Activated naive CD8-positive, alpha-beta T cell treated with anti-CD3 and anti-CD28 coated beads, Interleukin-2, amount 50 U/mL, for 16 hours (primary cell): ENCODE data around the gene VSIG8.
"Not testable (repeated sequence)": the region's sequence is repeated elsewhere in the genome, so short reads cannot be mapped to it uniquely, and the experiment has no call there.

Source experiments
- DNase-seq: peaks from one replicate; pipeline ENCODE4 v3.0.0-alpha.2; 2020; ENCODE audit warnings: low read depth, low spot score

VSIG8 gene, protein sequence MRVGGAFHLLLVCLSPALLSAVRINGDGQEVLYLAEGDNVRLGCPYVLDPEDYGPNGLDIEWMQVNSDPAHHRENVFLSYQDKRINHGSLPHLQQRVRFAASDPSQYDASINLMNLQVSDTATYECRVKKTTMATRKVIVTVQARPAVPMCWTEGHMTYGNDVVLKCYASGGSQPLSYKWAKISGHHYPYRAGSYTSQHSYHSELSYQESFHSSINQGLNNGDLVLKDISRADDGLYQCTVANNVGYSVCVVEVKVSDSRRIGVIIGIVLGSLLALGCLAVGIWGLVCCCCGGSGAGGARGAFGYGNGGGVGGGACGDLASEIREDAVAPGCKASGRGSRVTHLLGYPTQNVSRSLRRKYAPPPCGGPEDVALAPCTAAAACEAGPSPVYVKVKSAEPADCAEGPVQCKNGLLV

DNA sequence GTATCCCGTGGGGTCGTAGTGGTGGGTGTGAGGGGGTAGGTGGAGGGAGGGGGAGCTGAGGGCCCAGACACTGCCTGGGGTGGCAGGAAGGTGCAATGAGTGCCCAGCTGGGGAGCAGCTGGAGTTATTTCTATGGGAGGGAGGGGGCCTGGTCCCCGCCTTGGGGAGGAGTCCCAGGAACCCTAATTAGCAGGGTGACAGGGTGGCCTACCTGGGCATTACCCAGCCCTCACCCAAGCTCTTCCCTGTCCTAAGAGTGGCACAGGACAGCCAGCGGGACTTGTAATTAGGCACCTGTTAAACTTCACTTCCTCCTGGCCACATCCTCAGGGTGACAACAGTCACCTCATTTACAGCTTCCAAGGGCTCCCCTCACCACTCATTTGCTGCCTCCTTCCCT, at the start of gene VSIG8:
TSS of gene VSIG8 (minus strand) at position 101 of the 400 bp plus-strand sequence. CDS start 136 bp downstream, outside the sequence.
- DNase-seq = no peak

DNA sequence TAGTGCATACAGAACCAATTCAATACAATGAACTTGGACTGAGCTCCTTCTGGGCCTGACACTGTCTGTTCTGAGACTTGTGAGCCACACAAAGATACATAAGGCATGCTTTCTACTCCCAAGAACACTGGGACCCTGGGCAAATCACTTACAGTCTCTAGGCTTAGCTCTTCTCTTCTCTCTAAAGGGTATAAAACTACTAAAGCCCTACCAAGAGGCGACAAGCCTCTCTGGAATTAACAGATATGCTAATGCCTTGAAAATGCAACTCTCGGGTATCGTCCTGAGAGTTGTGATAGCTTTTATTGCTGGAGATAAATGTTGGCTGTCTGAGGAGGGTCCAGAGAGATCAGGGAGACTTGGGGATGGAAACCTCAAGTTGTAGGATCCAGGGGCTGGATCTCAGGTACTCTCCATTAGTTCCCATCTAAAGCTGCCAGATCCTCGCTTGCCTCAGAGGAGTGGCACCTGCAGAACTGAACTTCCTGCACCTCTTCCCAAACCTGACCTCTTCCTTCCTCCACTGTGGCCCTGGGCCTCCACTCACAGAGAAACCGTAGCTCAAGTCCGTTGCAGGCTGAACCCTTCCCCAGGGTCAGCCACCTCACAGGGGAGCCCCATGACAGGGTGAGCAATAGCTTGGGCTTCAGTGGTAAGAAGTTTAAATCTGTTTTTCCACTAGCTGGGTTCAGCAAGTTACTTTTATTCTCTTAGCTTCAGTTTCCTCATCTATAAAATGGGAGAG, 49.0 kb upstream of the VSIG8 start:
- DNase-seq = no peak

- DNase-seq = no peak
These were observed 45.8 kb upstream of the VSIG8 start for GRCh38 chr1:159908031-159908940.

GRCh38 chr1:159906960-159907359, 44.5 kb upstream of the VSIG8 start:
- no peak for DNase-seq

DNA sequence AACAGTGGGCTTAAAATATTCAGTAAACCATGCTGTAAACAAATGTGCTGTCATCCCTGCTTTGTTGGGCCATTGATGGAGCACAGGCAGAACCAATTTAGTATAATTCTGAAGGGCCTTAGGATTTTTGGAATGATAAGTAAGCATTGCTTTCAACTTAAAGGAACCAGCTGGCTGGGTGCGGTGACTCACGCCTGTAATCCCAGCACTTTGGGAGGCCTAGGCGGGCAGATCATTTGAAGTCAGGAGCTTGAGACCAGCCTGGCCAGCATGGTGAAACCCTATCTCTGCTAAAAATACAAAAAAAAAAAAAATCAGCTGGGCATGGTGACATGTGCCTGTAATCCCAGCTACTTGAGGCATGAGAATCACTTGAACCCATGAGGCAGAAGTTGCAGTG, 41.6 kb upstream of the VSIG8 start:
- DNase-seq = not testable (repeated sequence)

DNA sequence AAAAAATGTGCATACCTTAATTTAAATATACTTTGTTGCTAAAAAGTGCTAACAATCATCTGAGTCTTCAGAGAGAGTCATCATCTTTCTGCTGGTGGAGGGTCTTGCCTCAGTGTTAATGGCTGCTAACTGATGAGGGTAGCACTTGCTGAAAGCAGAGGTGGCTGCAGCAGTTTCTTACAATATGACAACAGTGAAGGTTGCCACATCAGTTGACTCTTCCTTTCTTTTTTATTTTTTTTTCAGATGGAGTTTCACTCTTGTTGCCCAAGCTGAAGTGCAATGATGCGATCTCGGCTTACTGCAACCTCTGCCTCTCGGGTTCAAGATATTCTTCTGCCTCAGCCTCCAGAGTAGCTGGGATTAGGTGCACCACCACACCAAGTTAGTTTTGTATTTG, 40.1 kb upstream of the VSIG8 start:
- DNase-seq = no peak

DNA sequence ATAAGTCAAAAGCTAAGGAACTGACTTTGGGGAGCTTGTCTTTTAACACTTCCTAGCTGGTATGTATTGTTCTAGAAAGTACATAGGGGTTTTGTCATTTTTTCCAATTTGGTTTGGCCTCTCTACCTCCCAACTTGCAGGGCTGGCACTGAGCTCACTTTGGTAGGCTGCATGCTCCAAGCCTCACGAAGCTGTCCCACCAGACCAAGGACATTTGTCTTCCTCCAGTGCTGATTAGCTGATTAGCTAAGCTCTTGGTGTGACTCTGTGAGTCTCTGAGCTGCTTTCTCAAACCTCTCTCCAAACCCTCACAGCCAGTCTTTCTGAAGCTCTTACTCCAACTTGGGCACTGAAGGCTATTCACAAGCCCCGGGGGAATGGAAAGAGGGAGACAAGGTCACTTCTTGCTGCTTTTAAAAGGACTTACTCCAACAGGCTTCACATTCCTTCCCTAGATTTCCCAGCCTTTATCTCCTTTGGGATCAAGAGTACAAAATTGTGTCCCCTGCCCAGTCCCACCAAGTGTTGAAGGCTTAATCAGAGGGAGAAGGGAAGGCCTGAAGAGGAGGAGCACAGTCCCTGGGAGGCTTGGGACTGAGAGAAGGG, 38.4 kb upstream of the VSIG8 start:
- no peak for DNase-seq

DNA sequence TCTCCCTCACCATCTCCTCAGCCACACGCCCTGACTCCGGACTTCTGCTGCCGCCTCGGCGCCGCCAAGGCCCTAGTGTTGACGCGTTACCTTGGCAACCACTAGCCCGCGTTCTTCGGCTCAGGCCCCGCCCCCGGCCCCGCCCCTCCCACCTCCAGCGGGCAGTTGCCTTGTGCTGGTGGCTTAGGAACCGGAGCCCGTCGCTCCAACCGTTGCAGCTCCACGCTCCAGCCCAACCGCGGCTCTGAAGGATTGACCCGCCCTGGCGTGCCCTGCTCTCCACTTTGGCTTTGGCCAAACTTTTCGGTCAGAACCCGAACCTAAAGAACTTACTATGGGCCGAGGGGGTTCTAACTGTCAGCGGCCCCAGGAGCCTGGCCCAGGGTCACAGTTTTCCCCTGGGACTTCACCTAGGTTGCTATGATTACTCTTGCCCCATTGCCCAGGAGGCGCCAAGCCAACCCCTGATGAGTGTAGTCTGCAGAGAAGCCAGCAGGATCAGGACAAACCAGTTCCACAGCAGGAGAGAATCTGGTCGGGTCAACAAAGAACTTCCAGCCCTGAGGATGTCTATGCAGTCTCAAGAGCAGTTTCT, 37.7 kb upstream of the VSIG8 start, which contains the start of gene CFAP45:
TSS of gene CFAP45 (minus strand) at position 80 of the 595 bp plus-strand sequence. CDS start at position 13, 67 bp downstream.
- no peak for DNase-seq

GRCh38 chr1:159899634-159900033, 37.2 kb upstream of the VSIG8 start:
- DNase-seq = not testable (repeated sequence)

DNA sequence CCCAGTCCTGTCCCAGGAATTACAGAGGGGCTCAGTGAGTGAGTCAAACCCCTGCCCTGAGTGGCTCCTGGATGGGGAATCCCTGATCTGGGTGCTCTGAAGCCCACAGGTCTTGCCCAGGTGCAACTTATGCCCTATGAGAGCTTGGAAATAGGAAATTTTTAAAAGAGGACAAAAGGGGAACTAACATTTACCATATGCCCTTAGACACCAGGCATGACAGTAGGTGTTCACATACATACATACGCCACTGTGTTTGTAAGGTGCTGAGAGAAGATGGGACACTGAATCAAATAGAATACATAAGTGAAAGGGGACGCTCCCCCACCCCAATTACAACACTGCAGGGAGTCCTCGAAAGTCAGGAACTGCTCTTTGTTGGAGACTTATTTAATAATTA, 36.1 kb upstream of the VSIG8 start:
- DNase-seq = no peak

DNA sequence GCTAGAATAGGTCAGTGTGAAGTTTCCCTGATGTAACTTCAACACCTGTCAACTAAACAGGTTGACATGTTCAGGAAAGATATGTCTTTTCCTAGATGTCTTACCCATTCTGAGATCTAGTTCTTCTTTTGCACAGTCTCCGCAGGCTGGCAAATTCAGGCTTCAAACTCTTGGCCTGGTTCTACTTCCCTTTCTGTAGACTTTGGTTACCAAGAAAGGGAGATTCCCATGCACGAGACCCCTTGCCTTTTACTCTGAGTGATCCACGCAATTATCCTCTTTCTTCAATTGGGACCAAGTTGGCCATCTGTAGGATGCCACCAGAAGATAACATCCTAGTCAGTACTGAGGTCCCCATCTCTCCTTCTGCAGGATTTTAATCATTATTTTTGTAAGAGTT, 35.5 kb upstream of the VSIG8 start:
- no peak for DNase-seq

DNA sequence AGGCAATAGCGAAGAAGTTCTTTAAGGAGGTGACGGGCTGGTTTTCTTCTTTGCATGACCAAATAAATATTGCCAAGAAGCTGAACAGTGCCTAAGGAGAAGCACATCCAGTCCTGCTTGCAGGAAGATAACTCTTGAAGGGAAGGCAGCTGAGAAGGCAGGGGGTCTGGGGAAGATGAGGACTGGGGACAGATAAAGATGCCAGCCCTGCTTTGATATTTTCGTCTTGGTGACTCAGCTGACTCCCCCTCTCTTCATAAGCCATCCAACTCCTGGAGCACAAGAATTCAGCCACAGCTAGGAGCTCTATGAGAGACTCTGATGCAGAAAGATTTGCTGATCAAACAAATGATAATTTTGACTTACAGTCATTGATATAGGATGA, 34.1 kb upstream of the VSIG8 start:
- DNase-seq = no peak

GRCh38 chr1:159895836-159896545, 33.5 kb upstream of the VSIG8 start:
- no peak for DNase-seq

- no peak for DNase-seq
These were observed 32.8 kb upstream of the VSIG8 start for GRCh38 chr1:159895286-159895685.

DNA sequence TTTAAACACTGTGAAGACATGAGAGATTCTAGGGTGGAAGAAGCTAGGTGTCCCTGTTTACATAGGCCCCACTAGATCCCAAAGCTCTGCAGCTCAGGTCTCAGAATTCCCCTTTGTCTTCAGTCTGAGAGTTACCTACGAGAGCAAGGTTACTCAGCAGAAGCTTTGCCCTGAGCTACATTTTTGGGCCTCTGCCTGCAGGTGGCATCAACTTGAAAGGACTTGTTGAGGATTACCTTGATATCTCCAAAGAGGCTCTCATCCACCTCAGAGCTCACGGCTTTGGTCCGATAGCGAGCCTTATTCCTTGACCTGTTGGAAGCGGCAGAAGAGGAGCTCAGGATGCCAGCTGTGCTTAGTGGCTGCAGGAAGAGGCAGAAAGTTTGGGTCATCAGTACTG, 30.5 kb upstream of the VSIG8 start:
- no peak for DNase-seq

- DNase-seq = peak; percentile 55
These were observed 29.1 kb upstream of the VSIG8 start for GRCh38 chr1:159891275-159892157.

- no peak for DNase-seq
These were observed 27.9 kb upstream of the VSIG8 start for GRCh38 chr1:159890390-159890789.

- no peak for DNase-seq
These were observed 27.4 kb upstream of the VSIG8 start for GRCh38 chr1:159889821-159890252.

GRCh38 chr1:159889202-159889601, 26.7 kb upstream of the VSIG8 start:
- no peak for DNase-seq
